ENCODE measurements around the gene CD80.

DNA sequence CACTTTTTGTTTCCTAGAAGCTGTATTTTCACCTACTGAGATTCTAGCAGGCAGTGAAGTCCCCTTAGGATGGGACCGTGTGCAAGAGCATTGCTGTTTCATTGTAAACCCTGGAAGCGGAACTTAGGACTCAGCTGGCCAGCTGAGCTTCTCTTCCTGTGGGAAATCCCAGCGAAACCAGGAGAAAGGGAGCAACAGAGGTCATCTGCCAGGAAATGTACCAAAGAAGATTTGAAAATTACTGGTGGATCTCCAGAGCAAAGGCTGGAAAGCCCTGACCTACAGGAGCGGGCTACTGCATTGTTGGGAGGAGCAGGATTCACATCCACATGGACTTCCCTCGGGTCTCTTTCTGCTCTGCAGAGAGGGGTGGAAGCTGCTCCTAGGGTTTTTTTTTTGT lies 12.3 kb upstream of the CD80 start:
- no peak for TF ChIP-seq EP300 (IDR thresholded peaks at IDR 0.05)
- TF ChIP-seq, protein P1, sequence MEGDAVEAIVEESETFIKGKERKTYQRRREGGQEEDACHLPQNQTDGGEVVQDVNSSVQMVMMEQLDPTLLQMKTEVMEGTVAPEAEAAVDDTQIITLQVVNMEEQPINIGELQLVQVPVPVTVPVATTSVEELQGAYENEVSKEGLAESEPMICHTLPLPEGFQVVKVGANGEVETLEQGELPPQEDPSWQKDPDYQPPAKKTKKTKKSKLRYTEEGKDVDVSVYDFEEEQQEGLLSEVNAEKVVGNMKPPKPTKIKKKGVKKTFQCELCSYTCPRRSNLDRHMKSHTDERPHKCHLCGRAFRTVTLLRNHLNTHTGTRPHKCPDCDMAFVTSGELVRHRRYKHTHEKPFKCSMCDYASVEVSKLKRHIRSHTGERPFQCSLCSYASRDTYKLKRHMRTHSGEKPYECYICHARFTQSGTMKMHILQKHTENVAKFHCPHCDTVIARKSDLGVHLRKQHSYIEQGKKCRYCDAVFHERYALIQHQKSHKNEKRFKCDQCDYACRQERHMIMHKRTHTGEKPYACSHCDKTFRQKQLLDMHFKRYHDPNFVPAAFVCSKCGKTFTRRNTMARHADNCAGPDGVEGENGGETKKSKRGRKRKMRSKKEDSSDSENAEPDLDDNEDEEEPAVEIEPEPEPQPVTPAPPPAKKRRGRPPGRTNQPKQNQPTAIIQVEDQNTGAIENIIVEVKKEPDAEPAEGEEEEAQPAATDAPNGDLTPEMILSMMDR (IDR thresholded peaks at IDR 0.05): no peak
